ENCODE measurements around the gene ANXA2R. TPM values are rescaled to one million over a fixed set of nuclear protein-coding genes. Genes with fewer than 3 reads are reported as not detected.
"Not testable (repeated sequence)": the region's sequence is repeated elsewhere in the genome, so short reads cannot be mapped to it uniquely, and the experiment has no call there.

Gene ANXA2R
- total RNA-seq, result 0.41 TPM

GRCh38 chr5:43040287-43041098, at the start of gene ANXA2R:
Gene ANXA2R, minus strand, starts transcription at chr5:43040319. Its CDS starts 273 bp downstream, at chr5:43040046.
- DNase-seq (ENCODE audit: low spot score in 2 of 2) (peak in 1 of 2 donors; percentile 48), FAIRE-seq (no peak)

- not testable (repeated sequence) for DNase-seq (ENCODE audit: low spot score in 2 of 2); FAIRE-seq
Measured at GRCh38 chr5:43086118-43086908, 46.2 kb upstream of the ANXA2R start.

- DNase-seq (ENCODE audit: low spot score in 2 of 2), result no peak
- FAIRE-seq, result no peak
Measured at GRCh38 chr5:43085453-43085852, 45.3 kb upstream of the ANXA2R start.

GRCh38 chr5:43084468-43084867, 44.3 kb upstream of the ANXA2R start:
- not testable (repeated sequence) for DNase-seq (ENCODE audit: low spot score in 2 of 2); FAIRE-seq

- DNase-seq (ENCODE audit: low spot score in 2 of 2); FAIRE-seq: not testable (repeated sequence)
Measured at GRCh38 chr5:43081345-43081744, 41.2 kb upstream of the ANXA2R start.

- FAIRE-seq, result no peak
- no peak for DNase-seq (ENCODE audit: low spot score in 2 of 2)
Measured at GRCh38 chr5:43078956-43079355, 38.8 kb upstream of the ANXA2R start.

GRCh38 chr5:43077446-43078191, 37.5 kb upstream of the ANXA2R start:
- not testable (repeated sequence) for FAIRE-seq; DNase-seq (ENCODE audit: low spot score in 2 of 2)

- peak in 1 of 2 donors; percentile 10 for DNase-seq (ENCODE audit: low spot score in 2 of 2)
- no peak for FAIRE-seq
Measured at GRCh38 chr5:43075319-43076293, 35.5 kb upstream of the ANXA2R start.

- FAIRE-seq (no peak), DNase-seq (ENCODE audit: low spot score in 2 of 2) (no peak)
Measured at GRCh38 chr5:43074987-43075318, 34.8 kb upstream of the ANXA2R start.

GRCh38 chr5:43073597-43074546, 33.8 kb upstream of the ANXA2R start:
- FAIRE-seq, result no peak

GRCh38 chr5:43069401-43069720, 29.2 kb upstream of the ANXA2R start:
- FAIRE-seq; DNase-seq (ENCODE audit: low spot score in 2 of 2): not testable (repeated sequence)

More at GRCh38 chr5:43073597-43074546, 33.8 kb upstream of the ANXA2R start:
- DNase-seq (ENCODE audit: low spot score in 2 of 2), result peak in 1 of 2 donors; percentile 24

GRCh38 chr5:43068037-43068436, 27.9 kb upstream of the ANXA2R start:
- FAIRE-seq, result no peak
- no peak for DNase-seq (ENCODE audit: low spot score in 2 of 2)

- no peak for FAIRE-seq
- peak; percentile 48 to 71 for DNase-seq (ENCODE audit: low spot score in 2 of 2)
Measured at GRCh38 chr5:43066799-43067741, 27.0 kb upstream of the ANXA2R start.

- FAIRE-seq (no peak), DNase-seq (ENCODE audit: low spot score in 2 of 2) (peak; percentile 16 to 37)
Measured at GRCh38 chr5:43065948-43066798, 26.1 kb upstream of the ANXA2R start.

- DNase-seq (ENCODE audit: low spot score in 2 of 2) (no peak), FAIRE-seq (no peak)
Measured at GRCh38 chr5:43065387-43065947, 25.3 kb upstream of the ANXA2R start.

- no peak for DNase-seq (ENCODE audit: low spot score in 2 of 2)
- FAIRE-seq, result no peak
Measured at GRCh38 chr5:43063721-43064171, 23.6 kb upstream of the ANXA2R start.

Measured in frontal cortex (tissue), 4 donors.